ENCODE results near the gene THRA. TPM values are rescaled to one million over a fixed set of nuclear protein-coding genes. Genes with fewer than 3 reads are reported as not detected.

Gene THRA
- total and polyA plus RNA-seq, 2 donors (not counting 3 experiments of a cell fraction or from before 2014, with no cell fraction given) = 17.4 to 29.6 TPM

DNA sequence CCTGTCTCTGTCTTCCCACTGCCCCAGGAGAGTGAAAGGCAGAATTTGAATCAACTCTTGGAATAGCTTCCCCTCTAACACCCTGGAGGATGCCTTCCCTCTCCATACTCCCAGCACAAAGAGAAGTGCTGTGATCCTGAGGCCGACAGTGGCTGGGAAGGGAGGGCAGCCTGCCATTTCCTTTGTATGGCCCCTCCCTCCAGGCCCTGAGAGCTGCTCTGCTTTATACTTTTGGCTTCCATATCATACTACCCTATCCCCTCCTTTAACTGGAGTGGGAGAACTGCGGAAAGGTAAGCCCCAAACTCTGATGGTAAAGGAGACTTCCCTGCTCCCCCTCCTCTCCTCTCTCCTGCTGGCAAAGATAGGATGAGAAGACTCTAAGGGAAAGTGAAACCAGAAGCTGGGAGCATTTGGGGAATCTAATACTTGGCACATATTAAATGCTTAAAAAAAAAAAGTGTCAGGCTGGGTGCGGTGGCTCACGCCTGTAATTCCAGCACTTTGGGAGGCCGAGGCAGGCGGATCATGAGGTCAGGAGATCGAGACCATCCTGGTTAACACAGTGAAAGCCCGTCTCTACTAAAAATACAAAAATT, 4.5 kb upstream of the THRA start:
- no peak for TF ChIP-seq EZH2 (IDR thresholded peaks at IDR 0.05; ENCODE audit: borderline replicate concordance, low read depth, low read length, severe bottlenecking)
- TF ChIP-seq POLR2A (IDR thresholded peaks at IDR 0.05; ENCODE audit: low read depth, low read length) = no peak
- TF ChIP-seq MYC (IDR thresholded peaks at IDR 0.05; ENCODE audit: low read depth, low read length) = no peak
- no peak for TF ChIP-seq POLR2AphosphoS5 (IDR thresholded peaks at IDR 0.05; ENCODE audit: insufficient read depth, low read depth, low read length)
- TF ChIP-seq, protein P1, sequence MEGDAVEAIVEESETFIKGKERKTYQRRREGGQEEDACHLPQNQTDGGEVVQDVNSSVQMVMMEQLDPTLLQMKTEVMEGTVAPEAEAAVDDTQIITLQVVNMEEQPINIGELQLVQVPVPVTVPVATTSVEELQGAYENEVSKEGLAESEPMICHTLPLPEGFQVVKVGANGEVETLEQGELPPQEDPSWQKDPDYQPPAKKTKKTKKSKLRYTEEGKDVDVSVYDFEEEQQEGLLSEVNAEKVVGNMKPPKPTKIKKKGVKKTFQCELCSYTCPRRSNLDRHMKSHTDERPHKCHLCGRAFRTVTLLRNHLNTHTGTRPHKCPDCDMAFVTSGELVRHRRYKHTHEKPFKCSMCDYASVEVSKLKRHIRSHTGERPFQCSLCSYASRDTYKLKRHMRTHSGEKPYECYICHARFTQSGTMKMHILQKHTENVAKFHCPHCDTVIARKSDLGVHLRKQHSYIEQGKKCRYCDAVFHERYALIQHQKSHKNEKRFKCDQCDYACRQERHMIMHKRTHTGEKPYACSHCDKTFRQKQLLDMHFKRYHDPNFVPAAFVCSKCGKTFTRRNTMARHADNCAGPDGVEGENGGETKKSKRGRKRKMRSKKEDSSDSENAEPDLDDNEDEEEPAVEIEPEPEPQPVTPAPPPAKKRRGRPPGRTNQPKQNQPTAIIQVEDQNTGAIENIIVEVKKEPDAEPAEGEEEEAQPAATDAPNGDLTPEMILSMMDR (IDR thresholded peaks at IDR 0.05; ENCODE audit: extremely low read depth in 1 of 2, insufficient read depth in 1 of 2, low read depth in 1 of 2, low read length in 2 of 2) = no peak
- TF ChIP-seq FOS (IDR thresholded peaks at IDR 0.05; ENCODE audit: borderline replicate concordance, insufficient read depth, low read length) = no peak
- TF ChIP-seq, protein P2, sequence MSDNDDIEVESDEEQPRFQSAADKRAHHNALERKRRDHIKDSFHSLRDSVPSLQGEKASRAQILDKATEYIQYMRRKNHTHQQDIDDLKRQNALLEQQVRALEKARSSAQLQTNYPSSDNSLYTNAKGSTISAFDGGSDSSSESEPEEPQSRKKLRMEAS (IDR thresholded peaks at IDR 0.05; ENCODE audit: insufficient read depth, insufficient read length) = no peak
- no peak for TF ChIP-seq JUN (IDR thresholded peaks at IDR 0.05; ENCODE audit: borderline replicate concordance, insufficient read depth, insufficient read length, low read depth)
- TF ChIP-seq GATA2 (IDR thresholded peaks at IDR 0.05; ENCODE audit: insufficient read depth, insufficient read length, low read depth, low read length) = no peak
- peak; percentile 47 for FAIRE-seq
- no TSS peak for BruUV-seq (replicated peaks)
- Histone ChIP-seq H3K4me2 (ENCODE audit: insufficient read depth, low read length) (no peak overlapping the region), H3K9ac (replicated peaks; ENCODE audit: extremely low read depth, insufficient read depth, low read length) (no peak overlapping the region), H3K27ac (ENCODE audit: insufficient read depth, low read depth, low read length) (no peak overlapping the region), H3K9me1 (replicated peaks; ENCODE audit: control insufficient read depth, extremely low read depth, insufficient read depth, low read length) (no peaks in the 10 kb centered on the region), H3K9me3 (replicated peaks; ENCODE audit: control insufficient read depth, insufficient read depth, low read length) (no peaks in the 10 kb centered on the region), H4K20me1 (replicated peaks; ENCODE audit: control insufficient read depth, extremely low read depth, insufficient read depth, low read length) (no peaks in the 10 kb centered on the region), H2AFZ (ENCODE audit: low read depth, low read length) (peak overlapping the region; percentile 53), H3K36me3 (ENCODE audit: control insufficient read depth in 2 of 2, extremely low read depth in 1 of 2, insufficient read depth in 2 of 2, low read length in 2 of 2) (no peaks in the 10 kb centered on the region), H3K4me1 (ENCODE audit: control insufficient read depth, extremely low read depth, insufficient read depth, low read length) (peaks cover 6% of the 10 kb centered on the region), H3K4me3 (replicated peaks in 1 of 3; ENCODE audit: insufficient read depth in 1 of 3, low read depth in 1 of 3, low read length in 3 of 3) (no peak overlapping the region), H3K27me3 (ENCODE audit: control insufficient read depth in 2 of 2, insufficient read depth in 2 of 2, low read length in 2 of 2) (peaks cover 0 to 3% of the 10 kb centered on the region in 2 experiments), H3K79me2 (ENCODE audit: control insufficient read depth, insufficient read depth, low read length) (peaks cover 2% of the 10 kb centered on the region)
- ChIA-PET POLR2A (interaction anchor here (0.5 kb wide), 1 partner anchor 18 kb away, joined by 3 read pairs; no protein-coding TSS in a partner anchor), CTCF (interaction anchor here (1.3 to 3.1 kb wide), 3 partner anchors 17 to 28 kb away, joined by 5 to 23 read pairs (median 10); no protein-coding TSS in a partner anchor)
- dilution Hi-C loops (cut with MboI; ENCODE audit: extremely low pct_ligation_motif_present, low sequenced_read_pairs) = no loop called here
- intact Hi-C loops (cut with micrococcal nuclease) = no loop called here
- DNase-seq (ENCODE audit: low read depth, low spot score) = peak; percentile 56

Measured in endothelial cell of umbilical vein (primary cell).